GM21367 (cell line): ENCODE measurements around the gene VOPP1.

ENCODE experiments used
- ATAC-seq: cut with Tn5 transposase; IDR thresholded peaks from one replicate; pipeline ENCODE4 v1.9.1; 2021; ENCODE audit not compliant: unreplicated experiment

VOPP1 gene

GRCh38 chr7:55494951-55495350 lies 77.4 kb downstream of the VOPP1 start:
- no peak for ATAC-seq

DNA sequence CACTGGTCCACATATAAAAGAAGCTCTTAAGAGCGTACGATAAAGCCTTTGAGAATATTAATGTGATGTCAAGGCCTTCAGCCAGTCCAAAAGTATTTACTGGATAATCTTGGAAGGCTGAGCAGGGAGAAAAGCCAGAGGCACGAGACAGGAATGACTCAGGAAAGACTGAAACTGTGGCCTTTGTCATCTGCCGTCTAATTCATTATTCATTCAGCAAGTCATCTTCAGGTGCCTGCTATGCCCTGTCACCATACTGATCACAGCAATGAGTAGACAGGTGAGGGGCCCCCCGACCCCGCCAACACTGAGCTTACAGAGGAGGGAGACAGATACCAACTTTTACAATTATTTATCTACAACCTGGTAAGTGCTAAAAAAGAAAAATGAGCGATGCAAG lies 78.9 kb downstream of the VOPP1 start:
- no peak for ATAC-seq

DNA sequence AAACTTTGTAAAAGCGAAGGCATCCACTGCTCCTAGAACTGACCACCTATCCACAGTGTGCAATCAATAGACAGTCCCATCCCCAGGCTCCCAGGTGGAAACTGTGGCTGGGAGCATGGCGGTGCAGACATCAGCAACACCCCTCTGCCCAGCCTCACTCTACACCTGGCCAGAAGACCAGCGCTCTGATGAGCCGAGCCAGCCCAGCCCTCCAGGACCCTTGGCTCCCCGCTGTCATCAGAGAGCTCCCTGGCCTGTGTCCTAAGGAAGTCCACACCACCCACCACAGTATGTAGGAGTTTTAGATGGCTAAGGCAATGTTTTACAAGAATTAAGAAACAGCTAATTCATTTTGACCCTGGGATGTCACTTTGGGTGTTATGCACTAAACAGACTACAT lies 81.0 kb downstream of the VOPP1 start:
- no peak for ATAC-seq

GRCh38 chr7:55490099-55490498 lies 82.2 kb downstream of the VOPP1 start:
- no peak for ATAC-seq

- no peak for ATAC-seq
These were observed 82.8 kb downstream of the VOPP1 start for GRCh38 chr7:55489552-55489951.

- ATAC-seq, result no peak
These were observed 83.4 kb downstream of the VOPP1 start for GRCh38 chr7:55488804-55489340.

- no peak for ATAC-seq
These were observed 84.1 kb downstream of the VOPP1 start for GRCh38 chr7:55488216-55488615.

DNA sequence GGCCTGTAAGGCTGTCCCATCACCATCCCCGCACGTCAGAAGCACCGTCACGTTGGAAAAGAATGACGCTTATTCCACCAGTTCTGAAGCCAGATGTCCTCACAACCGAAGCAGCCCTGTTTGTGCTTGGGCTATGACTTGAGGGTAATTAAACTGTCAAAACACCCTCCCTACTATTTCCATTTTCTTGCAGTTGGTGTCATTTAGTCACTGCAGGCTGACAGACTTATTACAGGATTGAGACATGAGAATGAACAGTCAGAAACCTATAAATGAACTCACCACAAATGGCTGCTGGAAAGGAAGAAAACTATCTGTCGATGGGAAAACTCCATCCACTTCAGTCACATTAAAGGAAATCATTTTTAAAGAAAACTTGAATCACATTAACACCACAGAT lies 85.3 kb downstream of the VOPP1 start:
- ATAC-seq, result no peak

GRCh38 chr7:55486192-55486590 lies 86.1 kb downstream of the VOPP1 start:
- ATAC-seq, result no peak

GRCh38 chr7:55485501-55486191 lies 86.7 kb downstream of the VOPP1 start:
- no peak for ATAC-seq

DNA sequence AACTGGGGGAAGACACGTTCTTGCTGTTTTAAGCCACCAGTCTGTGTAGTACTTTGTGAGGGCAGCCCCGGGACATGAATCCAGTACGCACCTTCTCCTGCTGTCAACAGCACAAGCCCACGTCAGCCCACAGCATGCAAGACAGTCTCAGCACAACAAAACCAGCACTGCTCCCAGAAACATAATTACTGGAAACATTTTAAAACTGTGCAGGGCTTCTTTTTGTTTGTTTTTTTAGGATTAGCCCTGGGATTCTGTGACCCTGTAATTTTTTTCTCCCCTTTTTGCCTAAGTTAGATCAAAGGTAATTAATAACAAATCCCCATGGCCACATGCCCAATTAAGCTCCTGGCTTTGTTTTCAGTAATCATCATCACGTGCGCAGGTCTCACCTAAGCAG lies 87.5 kb downstream of the VOPP1 start:
- no peak for ATAC-seq

DNA sequence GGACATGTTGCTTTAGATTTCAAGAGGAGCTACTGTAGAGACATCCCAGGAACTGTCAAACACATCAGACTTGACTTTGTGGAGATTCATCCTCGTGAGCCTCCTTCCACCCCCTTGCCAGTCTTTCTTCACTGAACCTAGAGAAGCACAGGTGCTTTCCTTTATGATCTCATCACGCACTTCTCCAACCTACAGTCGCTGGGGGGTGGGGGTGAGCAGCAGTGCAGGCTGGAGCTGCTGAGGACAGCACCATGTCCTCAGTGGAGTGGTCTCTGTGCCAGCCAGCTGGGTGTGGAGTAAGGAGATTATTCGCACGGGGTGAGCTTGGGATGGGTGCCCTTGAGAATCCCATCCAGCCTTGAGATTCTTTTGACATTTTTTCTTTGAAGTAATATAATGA lies 88.1 kb downstream of the VOPP1 start:
- ATAC-seq, result no peak

- no peak for ATAC-seq
These were observed 89.3 kb downstream of the VOPP1 start for GRCh38 chr7:55483046-55483445.

DNA sequence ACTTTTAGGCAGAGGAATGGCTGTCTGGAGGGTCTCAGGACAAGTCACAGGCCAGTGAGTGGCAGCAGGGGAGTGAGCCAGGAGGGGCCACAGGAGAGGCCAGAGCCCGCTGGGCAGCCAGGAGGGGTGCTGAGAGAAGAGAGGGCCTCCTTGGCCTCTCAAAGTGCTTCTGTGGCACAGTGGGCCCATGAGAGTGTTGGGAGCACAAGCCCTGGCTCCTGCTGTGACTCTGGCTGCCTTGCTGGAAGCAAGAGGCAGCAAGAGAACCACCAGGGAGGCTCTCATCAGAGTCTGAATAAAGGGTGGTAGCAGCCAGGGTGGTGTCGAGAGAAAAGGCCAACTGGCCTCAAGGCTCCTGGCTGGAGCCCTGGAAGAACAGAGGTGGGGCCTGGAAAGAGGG lies 91.1 kb downstream of the VOPP1 start:
- no peak for ATAC-seq

GRCh38 chr7:55478700-55479099 lies 93.6 kb downstream of the VOPP1 start:
- ATAC-seq, result no peak

DNA sequence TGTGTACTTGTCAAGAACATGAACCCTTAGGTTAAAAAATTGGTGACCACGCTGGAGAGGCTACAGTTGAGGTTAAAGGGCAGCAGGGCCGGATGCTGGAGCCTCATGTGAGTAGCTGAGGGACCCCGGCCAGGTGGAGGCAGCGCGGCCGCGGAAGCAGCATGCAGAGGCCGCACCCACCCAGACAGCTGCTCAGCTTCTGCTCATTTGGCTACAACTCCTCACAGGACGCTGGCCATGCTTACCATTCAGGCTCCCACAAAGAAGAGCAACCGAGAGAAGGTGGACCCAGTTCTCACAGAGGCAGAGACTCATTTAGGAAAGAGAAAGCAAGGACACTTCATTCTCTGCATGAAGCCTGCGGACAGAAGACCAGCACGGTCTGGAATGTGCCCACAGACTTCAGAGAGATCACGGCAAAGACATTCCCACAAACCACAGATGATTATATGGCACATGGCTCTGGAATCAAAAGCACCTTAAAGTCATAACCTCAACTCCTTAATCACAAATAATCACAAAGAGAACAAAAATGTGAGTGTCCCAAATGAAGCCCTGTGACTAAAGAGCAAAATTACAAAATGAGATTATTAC lies 94.4 kb downstream of the VOPP1 start:
- no peak for ATAC-seq

DNA sequence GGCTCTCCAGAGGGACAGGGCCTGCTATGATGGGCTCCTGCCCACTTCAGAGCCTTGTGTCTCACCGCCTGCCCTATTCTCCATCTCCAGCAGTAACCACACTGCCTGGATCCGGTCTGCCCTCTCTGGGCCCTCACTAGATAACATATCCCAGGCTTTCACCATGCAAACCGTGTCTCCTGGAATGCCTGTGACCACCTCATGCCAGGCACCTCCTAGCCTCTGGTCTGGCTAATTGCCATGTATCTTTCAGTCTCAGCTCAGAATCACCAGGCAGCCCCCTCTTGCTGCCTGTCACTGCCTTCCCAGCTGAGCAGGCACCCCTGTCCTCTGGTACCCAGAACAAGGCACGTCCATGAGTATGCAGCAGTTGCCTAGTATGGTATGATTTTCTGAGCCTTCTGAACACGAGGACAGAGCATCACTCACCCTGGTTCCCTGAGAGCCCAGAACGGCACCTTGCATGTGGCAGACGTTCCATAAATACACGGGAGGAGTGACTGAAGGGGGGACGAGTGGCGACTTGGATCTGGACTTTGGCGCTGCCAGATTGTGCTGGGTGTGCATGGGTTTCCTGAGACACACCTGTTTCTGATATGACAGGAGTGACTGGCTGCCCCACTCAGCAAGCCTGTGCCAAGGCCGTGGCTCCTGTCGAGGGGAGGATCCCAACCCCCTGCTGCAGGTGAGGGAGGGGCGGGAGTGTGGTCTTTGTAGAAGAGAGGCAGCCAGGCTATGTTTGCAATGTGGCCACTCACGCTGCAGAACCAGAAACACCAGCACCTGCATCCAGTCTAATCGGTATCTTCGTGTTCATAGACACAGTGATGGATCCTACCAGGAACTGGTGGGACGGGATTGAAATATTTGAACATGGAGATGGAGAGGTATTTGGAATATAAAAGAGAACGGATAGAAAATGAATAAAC lies 95.2 kb downstream of the VOPP1 start:
- ATAC-seq, result no peak

GRCh38 chr7:55475855-55476803 lies 96.2 kb downstream of the VOPP1 start:
- ATAC-seq, result no peak

GRCh38 chr7:55474944-55475854 lies 97.1 kb downstream of the VOPP1 start:
- ATAC-seq, result no peak

- no peak for ATAC-seq
These were observed 98.4 kb downstream of the VOPP1 start for GRCh38 chr7:55473932-55474331.
